Neural crest cell (in vitro differentiated cells): ENCODE measurements around the gene WNT3A. TPM values are rescaled to one million over a fixed set of nuclear protein-coding genes. Genes with fewer than 3 reads are reported as not detected.

Experiments
- DNase-seq: peaks from one replicate; pipeline ENCODE4 v3.0.0; 2021; ENCODE audit warnings: low read depth, mixed read lengths, low spot score
- H3K27ac Mint-ChIP-seq: one replicate; pipeline ENCODE4 v1.8.0; 2021; ENCODE audit warnings: mild to moderate bottlenecking, mixed read lengths; ENCODE audit not compliant: unreplicated experiment
- H3K27me3 Mint-ChIP-seq: 2 replicates; pipeline ENCODE4 v1.8.0; 2021; ENCODE audit warnings: low read depth, mild to moderate bottlenecking, mixed read lengths
- H3K36me3 Mint-ChIP-seq: 2 replicates; pipeline ENCODE4 v1.8.0; 2021; ENCODE audit warnings: low read depth, mild to moderate bottlenecking, mixed read lengths
- H3K4me1 Mint-ChIP-seq: 2 replicates; pipeline ENCODE4 v1.8.0; 2021; ENCODE audit warnings: mixed read lengths
- H3K4me3 Mint-ChIP-seq: one replicate; pipeline ENCODE4 v1.8.0; 2021; ENCODE audit warnings: mild to moderate bottlenecking, mixed read lengths
- H3K9me3 Mint-ChIP-seq: 2 replicates; pipeline ENCODE4 v1.8.0; 2021; ENCODE audit warnings: mixed read lengths
- CTCF ChIP-seq: fragments of 200-600 bp; sonication (generic); conservative IDR thresholded peaks from 2 replicates; pipeline ENCODE4 v1.5.0; 2021; ENCODE audit warnings: antibody characterized with exemption, mild to moderate bottlenecking
- total RNA-seq: library from RNA; stranded (reverse); gene quantifications from 2 replicates; pipeline ENCODE4 v1.2.1, GENCODE V29; 2021

The WNT3A gene
- total RNA-seq, 1 donor from 2014 or later, result not detected

GRCh38 chr1:228039986-228040385 lies 33.2 kb downstream of the WNT3A start:
- no peaks in the 10 kb centered on the region for H3K9me3 Mint-ChIP-seq
- TF ChIP-seq CTCF, result no peak
- peaks cover 3% of the 10 kb centered on the region for H3K4me1 Mint-ChIP-seq
- H3K27ac Mint-ChIP-seq, result no peak overlapping the region
- DNase-seq, result no peak
- peaks cover 39% of the 10 kb centered on the region for H3K27me3 Mint-ChIP-seq
- H3K36me3 Mint-ChIP-seq, result no peaks in the 10 kb centered on the region
- H3K4me3 Mint-ChIP-seq, result no peak overlapping the region

- Mint-ChIP-seq H3K27ac (no peak overlapping the region), H3K9me3 (no peaks in the 10 kb centered on the region), H3K27me3 (peaks cover 35% of the 10 kb centered on the region), H3K4me3 (no peak overlapping the region), H3K36me3 (no peaks in the 10 kb centered on the region), H3K4me1 (peaks cover 3% of the 10 kb centered on the region)
- TF ChIP-seq CTCF, result no peak
- no peak for DNase-seq
Observed at GRCh38 chr1:228041316-228041715, 34.5 kb downstream of the WNT3A start.

GRCh38 chr1:228042508-228042907 lies 35.7 kb downstream of the WNT3A start:
- Mint-ChIP-seq H3K4me3 (no peak overlapping the region), H3K4me1 (peaks cover 3% of the 10 kb centered on the region), H3K27ac (no peak overlapping the region), H3K36me3 (no peaks in the 10 kb centered on the region), H3K27me3 (peaks cover 38% of the 10 kb centered on the region), H3K9me3 (no peaks in the 10 kb centered on the region)
- no peak for TF ChIP-seq CTCF
- DNase-seq, result no peak

- Mint-ChIP-seq H3K9me3 (no peaks in the 10 kb centered on the region), H3K4me3 (no peak overlapping the region), H3K4me1 (no peaks in the 10 kb centered on the region), H3K27ac (no peak overlapping the region), H3K36me3 (no peaks in the 10 kb centered on the region), H3K27me3 (peaks cover 35% of the 10 kb centered on the region)
- DNase-seq, result no peak
- TF ChIP-seq CTCF, result no peak
Observed at GRCh38 chr1:228043281-228043848, 36.6 kb downstream of the WNT3A start.

GRCh38 chr1:228044961-228045360 lies 38.2 kb downstream of the WNT3A start:
- Mint-ChIP-seq H3K4me3 (no peak overlapping the region), H3K36me3 (no peaks in the 10 kb centered on the region)
- no peak for DNase-seq

More at GRCh38 chr1:228044961-228045360, 38.2 kb downstream of the WNT3A start:
- Mint-ChIP-seq H3K4me1 (no peaks in the 10 kb centered on the region), H3K9me3 (no peaks in the 10 kb centered on the region), H3K27me3 (peaks cover 41% of the 10 kb centered on the region), H3K27ac (no peak overlapping the region)
- TF ChIP-seq CTCF, result no peak
